NCI-H774 (cell line): Measurements from ENCODE around the gene TEDC2.

Experiments used
- DNase-seq: peaks from one replicate; lab custom pipeline; 2025; lab: John Stamatoyannopoulos, UW

TEDC2 gene

DNA sequence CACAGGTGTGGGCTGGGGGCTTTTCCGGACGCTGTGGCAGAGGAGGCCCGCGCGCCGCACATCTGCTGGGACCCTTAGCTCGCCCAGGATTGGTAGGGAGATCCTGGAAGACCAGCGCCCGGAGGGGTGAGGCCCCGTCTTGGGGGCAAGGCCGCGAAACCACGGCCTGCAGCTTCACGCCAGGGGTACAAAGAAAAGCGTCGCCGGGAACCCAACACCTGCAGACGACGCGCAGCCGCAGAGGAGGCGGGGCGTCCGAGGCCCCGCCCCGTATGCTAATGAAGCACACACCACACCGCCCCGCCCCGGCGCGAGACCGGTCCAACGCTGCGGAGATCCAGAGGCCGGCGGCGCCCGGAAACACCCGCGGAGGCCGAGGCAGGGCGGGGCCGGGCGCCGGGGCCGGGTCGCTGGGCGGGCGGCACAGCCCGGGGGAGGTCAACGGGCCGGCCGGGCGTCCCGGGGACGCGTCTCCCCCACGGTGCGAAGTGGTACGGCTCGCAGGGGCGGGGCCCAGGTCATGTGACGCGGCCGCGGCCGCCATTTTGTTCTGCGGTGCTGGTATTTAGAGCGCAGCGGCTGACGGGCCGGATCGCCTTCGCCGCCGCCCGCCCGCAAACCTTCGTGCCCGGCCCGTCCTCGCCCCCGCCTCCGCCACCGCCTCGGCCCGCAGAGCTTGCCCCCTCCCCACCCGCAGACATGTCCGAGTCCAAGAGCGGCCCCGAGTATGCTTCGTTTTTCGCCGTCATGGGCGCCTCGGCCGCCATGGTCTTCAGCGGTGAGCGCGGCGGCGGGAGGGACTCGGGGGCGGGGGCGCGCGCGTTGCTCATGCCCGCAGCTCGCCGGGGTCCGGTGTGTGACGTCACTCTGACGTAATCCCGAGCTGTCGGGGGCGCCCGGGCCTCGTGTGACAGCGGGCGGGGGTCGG, 53.8 kb downstream of the TEDC2 start, which contains the start of gene ATP6V0C:
Gene ATP6V0C (plus strand): TSS at position 548 of the 928 bp plus-strand sequence. CDS start 152 bp downstream, at position 700.
- peak; percentile 81 for DNase-seq
